Prostate gland (tissue), 2 donors: ENCODE results near the gene RELL1.

ENCODE experiments used
- CTCF ChIP-seq, 4 experiments: fragments of 200-600 bp in 2 of 4; fragments of 450-650 bp in 2 of 4; sonication (generic) in 2 of 4; IDR thresholded peaks; 1 replicate in 3 of 4; 2 replicates in 1 of 4; pipeline ENCODE4 v1.5.1; 2016 to 2019; ENCODE audit warnings: antibody characterized with exemption in 4 of 4, mild to moderate bottlenecking in 2 of 4, moderate library complexity in 2 of 4
- POLR2A ChIP-seq: fragments of 450-650 bp; IDR thresholded peaks from one replicate; pipeline ENCODE4 v1.6.1; 2016; ENCODE audit warnings: antibody characterized with exemption, mild to moderate bottlenecking
- POLR2AphosphoS5 ChIP-seq: sonication (generic); formaldehyde crosslinking; IDR thresholded peaks from one replicate; pipeline ENCODE4 v1.6.1; 2017; ENCODE audit warnings: antibody characterized with exemption

DNA sequence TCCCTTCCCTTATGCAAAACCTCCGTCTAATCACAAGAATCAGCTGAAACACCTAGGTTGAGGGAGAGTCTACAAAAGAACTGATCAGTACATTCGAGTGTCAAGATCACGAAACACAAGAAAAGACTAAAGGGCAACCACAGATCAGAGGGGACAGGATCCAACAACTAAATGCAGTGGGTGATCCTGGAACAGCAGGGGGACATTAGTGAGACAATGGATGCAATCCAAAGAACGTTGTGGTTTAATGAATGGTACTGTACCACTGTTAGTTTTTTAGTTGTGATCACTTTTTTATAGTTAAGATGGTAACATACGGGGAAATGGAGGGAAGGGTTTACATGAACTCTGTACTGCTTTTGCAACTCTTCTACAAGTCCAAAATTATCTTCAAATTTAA lies 79.2 kb downstream of the RELL1 start:
- no peak for TF ChIP-seq POLR2A
- TF ChIP-seq CTCF (IDR thresholded peaks at IDR 0.05): no peak
- TF ChIP-seq POLR2AphosphoS5: no peak
